Choroid plexus epithelial cell (primary cell): ENCODE data around the gene MICALL2.

Source experiments
- DNase-seq: peaks from one replicate; pipeline ENCODE4 v3.0.0-alpha.2; 2010; ENCODE audit warnings: low read depth
- H3K4me3 ChIP-seq: 2 replicates; pipeline ENCODE4 v1.5.1; 2011; ENCODE audit warnings: low read depth, mild to moderate bottlenecking, control low read depth, low read length, moderate library complexity
- CTCF ChIP-seq: conservative IDR thresholded peaks from 2 replicates; pipeline ENCODE4 v1.5.1; 2011; ENCODE audit warnings: low read depth, mild to moderate bottlenecking, control low read depth, inconsistent platforms, low read length, moderate library complexity

Gene MICALL2

GRCh38 chr7:1411414-1411813, 47.9 kb downstream of the MICALL2 start:
- DNase-seq = no peak
- no peak for TF ChIP-seq CTCF

GRCh38 chr7:1410992-1411391, 48.3 kb downstream of the MICALL2 start:
- DNase-seq = no peak
- TF ChIP-seq CTCF = no peak
- H3K4me3 ChIP-seq = no peak overlapping the region

More at GRCh38 chr7:1411414-1411813, 47.9 kb downstream of the MICALL2 start:
- H3K4me3 ChIP-seq = no peak overlapping the region

DNA sequence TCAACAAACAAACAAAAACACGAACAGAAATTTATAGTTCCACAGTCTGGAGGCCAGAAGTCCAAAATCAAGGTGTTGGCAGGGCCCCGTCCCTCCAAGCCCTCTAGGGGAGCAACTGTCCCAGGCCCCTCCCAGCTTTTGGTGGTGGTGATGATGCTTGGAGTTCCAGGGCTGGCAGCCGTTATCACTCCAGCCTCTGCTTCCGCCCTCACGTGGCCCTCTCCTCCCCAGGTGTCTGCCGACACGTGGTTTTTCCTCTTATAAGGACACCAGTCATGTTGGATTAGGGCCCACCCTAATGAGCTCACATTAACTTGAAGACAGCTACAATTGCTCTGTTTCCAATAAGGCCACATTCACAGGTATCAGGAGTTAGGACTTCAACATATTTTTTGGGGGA, 49.7 kb downstream of the MICALL2 start:
- no peak for TF ChIP-seq CTCF
- no peak for DNase-seq
- no peak overlapping the region for H3K4me3 ChIP-seq

DNA sequence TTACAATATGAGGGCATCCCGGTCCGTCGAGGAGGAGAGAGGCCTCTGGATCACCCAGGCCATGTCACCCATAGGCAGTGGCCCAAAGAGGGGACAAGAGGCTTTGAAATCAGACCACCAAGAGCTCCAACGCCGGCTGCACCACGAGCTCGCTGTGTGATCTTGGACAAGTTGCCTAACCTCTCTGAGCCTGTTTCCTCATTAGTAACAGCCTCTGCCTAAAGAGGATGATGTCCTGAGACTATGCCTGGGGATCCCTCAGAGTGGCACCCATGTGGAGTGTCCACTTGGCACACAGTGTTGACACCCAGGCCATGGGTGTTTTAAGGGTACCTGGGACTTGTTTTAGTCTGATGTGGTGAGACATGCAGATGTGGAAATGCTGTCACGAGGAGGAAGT, 50.8 kb downstream of the MICALL2 start:
- no peak for DNase-seq
- no peak for TF ChIP-seq CTCF
- H3K4me3 ChIP-seq = no peak overlapping the region

GRCh38 chr7:1407892-1408291, 51.4 kb downstream of the MICALL2 start:
- TF ChIP-seq CTCF = no peak
- DNase-seq = no peak
- no peak overlapping the region for H3K4me3 ChIP-seq

- no peak overlapping the region for H3K4me3 ChIP-seq
- no peak for TF ChIP-seq CTCF
- no peak for DNase-seq
Measured at GRCh38 chr7:1404898-1405548, 54.2 kb downstream of the MICALL2 start.

DNA sequence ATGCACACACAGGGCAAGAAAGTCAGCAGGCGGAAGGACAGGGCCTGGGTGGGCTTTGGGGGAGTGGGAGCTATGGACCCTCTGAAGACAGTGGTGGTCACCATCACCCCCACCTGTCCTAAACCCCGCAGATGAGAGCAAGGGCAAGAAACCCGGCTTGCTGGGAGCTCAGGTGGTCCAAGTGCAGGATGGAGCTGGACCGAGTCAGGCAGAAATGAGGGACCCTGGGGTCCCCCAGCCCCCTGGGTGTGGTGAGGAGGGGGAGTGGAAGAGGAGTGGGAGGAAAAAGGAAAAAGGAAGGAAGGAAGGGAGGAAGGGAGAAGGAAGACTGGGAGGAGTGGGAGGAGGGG, 54.8 kb downstream of the MICALL2 start:
- H3K4me3 ChIP-seq = no peak overlapping the region
- DNase-seq = no peak
- TF ChIP-seq CTCF = no peak
